ENCODE measurements around the gene GNAT2.
"Not testable (repeated sequence)": the region's sequence is repeated elsewhere in the genome, so short reads cannot be mapped to it uniquely, and the experiment has no call there.

GNAT2 gene

GRCh38 chr1:109619576-109620400 lies at the start of gene GNAT2, which contains the start of gene AMPD2:
TSS of gene GNAT2 (minus strand) at chr1:109619616. CDS start at chr1:109612870, 6,746 bp downstream.
TSS of gene AMPD2 (plus strand) at chr1:109619837. CDS start at chr1:109621176, 1,339 bp downstream.
- H3K4me3 ChIP-seq (replicated peaks; ENCODE audit: low read depth, low read length), result peak within 1 kb of the TSS; percentile 98
- no peak for TF ChIP-seq CTCF (IDR thresholded peaks at IDR 0.05; ENCODE audit: low read depth, low read length, missing control alignments)
- DNase-seq (ENCODE audit: extremely low read depth, low read depth), result no peak

- no peak for DNase-seq (ENCODE audit: extremely low read depth, low read depth)
- no peak for TF ChIP-seq CTCF (IDR thresholded peaks at IDR 0.05; ENCODE audit: low read depth, low read length, missing control alignments)
- H3K4me3 ChIP-seq (replicated peaks; ENCODE audit: low read depth, low read length), result peak overlapping the region; percentile 43
Measured at GRCh38 chr1:109668123-109668775, 48.8 kb upstream of the GNAT2 start.

GRCh38 chr1:109667452-109668122 lies 48.2 kb upstream of the GNAT2 start, which contains the start of gene GSTM2:
TSS of gene GSTM2 (plus strand) at chr1:109668057. CDS start at chr1:109668116, 59 bp downstream.
- peak; percentile 30 for DNase-seq (ENCODE audit: extremely low read depth, low read depth)
- peak within 1 kb of the TSS; percentile 43 for H3K4me3 ChIP-seq (replicated peaks; ENCODE audit: low read depth, low read length)
- TF ChIP-seq CTCF (IDR thresholded peaks at IDR 0.05; ENCODE audit: low read depth, low read length, missing control alignments), result no peak

- no peak for TF ChIP-seq CTCF (IDR thresholded peaks at IDR 0.05; ENCODE audit: low read depth, low read length, missing control alignments)
- DNase-seq (ENCODE audit: extremely low read depth, low read depth), result no peak
- no peak overlapping the region for H3K4me3 ChIP-seq (replicated peaks; ENCODE audit: low read depth, low read length)
Measured at GRCh38 chr1:109664671-109665070, 45.3 kb upstream of the GNAT2 start.

GRCh38 chr1:109661391-109661790 lies 42.0 kb upstream of the GNAT2 start:
- DNase-seq (ENCODE audit: extremely low read depth, low read depth), result no peak
- TF ChIP-seq CTCF (IDR thresholded peaks at IDR 0.05; ENCODE audit: low read depth, low read length, missing control alignments), result no peak
- no peak overlapping the region for H3K4me3 ChIP-seq (replicated peaks; ENCODE audit: low read depth, low read length)

- not testable (repeated sequence) for DNase-seq (ENCODE audit: extremely low read depth, low read depth); H3K4me3 ChIP-seq (replicated peaks; ENCODE audit: low read depth, low read length)
Measured at GRCh38 chr1:109660691-109661026, 41.2 kb upstream of the GNAT2 start.

Measured in HFF-Myc (cell line).